K562 (cell line): ENCODE measurements around the gene GRK3. TPM values are rescaled to one million over a fixed set of nuclear protein-coding genes. Genes with fewer than 3 reads are reported as not detected.

Experiments used
- ATAC-seq: fragments of 200-7000 bp; cut with Tn5 transposase; 3 replicates; pipeline ENCODE4 v1.9.1; 2020; ENCODE audit warnings: moderate library complexity
- BruUV-seq: library from RNA; stranded (reverse); fragments of 400-500 nt; replicated peaks from 2 replicates; lab custom pipeline; 2021; lab: Mats Ljungman, UMichigan
- CTCF ChIA-PET: fragments of 300-600 bp; formaldehyde crosslinking; extraction: SDS; loops from one replicate; lab custom pipeline; 2021; ENCODE audit warnings: low intra/inter-chr PET ratio; lab: Yijun Ruan, JAX
- POLR2A ChIA-PET: fragments of 300-600, 350-650 bp; sonication (Branson Sonifier 250); formaldehyde crosslinking; extraction: SDS; loops from one replicate; lab custom pipeline; 2021; ENCODE audit warnings: antibody characterized with exemption, inconsistent platforms; lab: Yijun Ruan, JAX
- DNase-seq, 4 experiments: peaks; one replicate each; pipeline versions ENCODE4 v3.0.0 to v3.0.0-alpha.2; 2011 to 2018; ENCODE audit warnings: low spot score in 3 of 4, mixed read lengths in 3 of 4; ENCODE audit errors: extremely low read depth in 1 of 4
- FAIRE-seq: peaks from 2 replicates; lab custom pipeline; 2011; peaks lifted over from hg19 to GRCh38; lab: Jason Lieb, UNC
- H2AFZ ChIP-seq: 2 replicates; pipeline ENCODE4 v1.6.0; 2011; ENCODE audit warnings: low read depth, low read length, control low read depth, inconsistent platforms
- H3K27ac ChIP-seq: fragments of 200-600 bp; 3 replicates; pipeline ENCODE4 v1.8.0; 2011; ENCODE audit warnings: low read depth, mild to moderate bottlenecking, control low read depth, inconsistent platforms, low read length, moderate library complexity, mixed read lengths; ENCODE audit errors: extremely low read depth
- H3K27me3 ChIP-seq, 2 experiments: fragments of 300-600 bp in 1 of 2; 2 replicates in 1 of 2; 3 replicates in 1 of 2; pipeline versions ENCODE4 v1.6.0 to v1.8.0; 2011; ENCODE audit warnings: inconsistent platforms in 2 of 2, low read length in 2 of 2, mild to moderate bottlenecking in 1 of 2, mixed read lengths in 1 of 2, moderate library complexity in 1 of 2; ENCODE audit not compliant: control insufficient read depth in 2 of 2, insufficient read depth in 2 of 2
- H3K36me3 ChIP-seq: fragments of 300-600 bp; 3 replicates; pipeline ENCODE4 v1.8.0; 2011; ENCODE audit warnings: mild to moderate bottlenecking, low read length, inconsistent platforms; ENCODE audit not compliant: control insufficient read depth, insufficient read depth
- H3K4me1 ChIP-seq, 2 experiments: fragments of 200-600 bp in 1 of 2; replicated peaks in 1 of 2; 2 replicates in 1 of 2; 3 replicates in 1 of 2; pipeline versions ENCODE4 v1.5.1 to v1.8.0; 2011; ENCODE audit warnings: inconsistent platforms in 2 of 2, low read length in 2 of 2, mild to moderate bottlenecking in 1 of 2, mixed read lengths in 1 of 2, moderate library complexity in 1 of 2; ENCODE audit not compliant: control insufficient read depth in 2 of 2, insufficient read depth in 2 of 2
- H3K4me2 ChIP-seq: 2 replicates; pipeline ENCODE4 v1.6.1; 2011; ENCODE audit warnings: low read length, control low read depth, inconsistent platforms, mixed read lengths; ENCODE audit not compliant: insufficient read depth
- H3K4me3 ChIP-seq: fragments of 200-600 bp; sonication (generic), shearing (Covaris generic); 2 replicates; pipeline ENCODE4 v1.5.1; 2016; ENCODE audit warnings: control low read depth, inconsistent platforms
- H3K79me2 ChIP-seq: fragments of 200-600 bp; 3 replicates; pipeline ENCODE4 v1.8.0; 2011; ENCODE audit warnings: low read length, inconsistent platforms; ENCODE audit not compliant: control insufficient read depth, insufficient read depth
- H3K9ac ChIP-seq, 2 experiments: 2 replicates each; pipeline versions ENCODE4 v1.6.0 to v1.6.1; 2011; ENCODE audit warnings: low read depth in 2 of 2, low read length in 2 of 2, control low read depth in 1 of 2, inconsistent platforms in 1 of 2, mild to moderate bottlenecking in 1 of 2, mixed read lengths in 1 of 2; ENCODE audit not compliant: insufficient read depth in 1 of 2
- H3K9me1 ChIP-seq: one replicate; pipeline ENCODE4 v1.6.0; 2011; ENCODE audit warnings: inconsistent platforms, mild to moderate bottlenecking, low read length, moderate library complexity; ENCODE audit not compliant: control insufficient read depth, insufficient read depth
- H3K9me3 ChIP-seq: replicated peaks from 2 replicates; pipeline ENCODE4 v1.5.1; 2011; ENCODE audit warnings: low read depth, low read length, inconsistent platforms; ENCODE audit not compliant: control insufficient read depth, insufficient read depth
- H4K20me1 ChIP-seq: replicated peaks from 2 replicates; pipeline ENCODE4 v1.6.1; 2011; ENCODE audit warnings: low read length, inconsistent platforms, mixed read lengths; ENCODE audit not compliant: control insufficient read depth, insufficient read depth
- ATF3 ChIP-seq, 2 experiments: fragments of 450-650 bp in 1 of 2; sonication (generic) in 1 of 2; formaldehyde crosslinking in 1 of 2; IDR thresholded peaks in 1 of 2; conservative IDR thresholded peaks in 1 of 2; 2 replicates each; pipeline versions ENCODE4 v1.6.1 to v1.8.1; 2016 to 2023; ENCODE audit warnings: mild to moderate bottlenecking in 2 of 2, moderate library complexity in 2 of 2, inconsistent platforms in 1 of 2, missing genetic modification reagents in 1 of 2
- CGGBP1 ChIP-seq: fragments of 250-450 bp; sonication (Bioruptor Pico); IDR thresholded peaks from 2 replicates; pipeline ENCODE4 v1.9.0; 2021; ENCODE audit warnings: mild to moderate bottlenecking
- E2F6 ChIP-seq, 2 experiments: IDR thresholded peaks; 2 replicates each; pipeline ENCODE4 v1.6.1; 2011; ENCODE audit warnings: borderline replicate concordance in 1 of 2, control low read depth in 1 of 2, low read depth in 1 of 2, low read length in 1 of 2, mild to moderate bottlenecking in 1 of 2, mixed read lengths in 1 of 2, moderate library complexity in 1 of 2; ENCODE audit not compliant: insufficient read depth in 1 of 2, insufficient read length in 1 of 2, poor library complexity in 1 of 2, severe bottlenecking in 1 of 2; ENCODE audit errors: extremely low read depth in 1 of 2
- HMG20A ChIP-seq: fragments of 450-650 bp; formaldehyde crosslinking; conservative IDR thresholded peaks from 2 replicates; pipeline ENCODE4 v1.4.0; 2020; ENCODE audit warnings: mild to moderate bottlenecking, mixed read lengths
- MAFG ChIP-seq: fragments of 450-650 bp; conservative IDR thresholded peaks from 2 replicates; pipeline ENCODE4 v1.6.1; 2016; ENCODE audit warnings: missing genetic modification characterization, missing compliant biosample characterization
- ZZZ3 ChIP-seq: fragments of 450-650 bp; IDR thresholded peaks from 2 replicates; pipeline ENCODE4 v1.6.1; 2016; ENCODE audit warnings: antibody characterized with exemption, mild to moderate bottlenecking, moderate library complexity
- WGBS: fragments of 100-300 bp; shearing (Covaris generic); methylation state at CpG from one replicate; pipeline ENCODE4 v1.1.6; 2016; ENCODE audit warnings: low coverage, mixed read lengths; ENCODE audit not compliant: insufficient coverage; ENCODE audit errors: missing lambda C conversion rate; 5-methylcytosine and 5-hydroxymethylcytosine counted together
- in situ Hi-C: fragments of 300-500 bp; cut with MboI; formaldehyde crosslinking; loops from 4 replicates; pipeline ENCODE4 v1.15.0; 2018; ENCODE audit warnings: inconsistent platforms, mixed read lengths
- intact Hi-C: fragments of 100-400 bp; cut with micrococcal nuclease; formaldehyde crosslinking; loops from 2 replicates; pipeline ENCODE4 v1.14.2; 2022
- polyA plus RNA-seq, 8 experiments: library from polyadenylated mRNA; depleted of rRNA in 4 of 8; stranded (reverse) in 5 of 8; unstranded in 3 of 8; fragments of >200 nt; fragmentation: Nextera tagmentation in 2 of 8; fragmentation: Illumina TruSeq in 1 of 8; extraction: Ambion mirVana in 2 of 8; extraction: Trizol in 1 of 8; gene quantifications; 2 replicates each; pipeline versions ENCODE4 v1.2.1 to v1.2.3, GENCODE V29; 2011 to 2014; ENCODE audit warnings: inconsistent platforms in 1 of 8, missing spikeins in 1 of 8
- total RNA-seq, 7 experiments: library from RNA; depleted of rRNA in 6 of 7; stranded (reverse); fragments of >200 nt in 6 of 7; fragmentation: Illumina TruSeq in 2 of 7; extraction: Trizol in 2 of 7; gene quantifications; 2 replicates each; pipeline versions ENCODE4 v1.2.1 to v1.2.3, GENCODE V29; 2011 to 2021; ENCODE audit warnings: low replicate concordance in 1 of 7

The GRK3 gene
- total and polyA plus RNA-seq, 9 of the 15 experiments (the other 6 are each of a cell fraction or from before 2014, with no cell fraction given): 1.4 to 7.6 (median 3.6) TPM

- Histone ChIP-seq H4K20me1 (peaks cover 16% of the 10 kb centered on the region; the same call in 1 of the 2 replicates), H3K9me3 (no peaks in the 10 kb centered on the region; the same call in 1 of the 2 replicates), H3K4me2 (no peak overlapping the region), H3K79me2 (no peaks in the 10 kb centered on the region), H3K9me1 (no peaks in the 10 kb centered on the region), H3K9ac (no peak overlapping the region), H3K27ac (no peak overlapping the region), H3K4me3 (no peak overlapping the region), H3K4me1 (peaks cover 22% of the 10 kb centered on the region in 2 experiments; a peak in 4 of 5 replicates), H2AFZ (no peak overlapping the region), H3K36me3 (peaks cover 32% of the 10 kb centered on the region; the same call in 2 of the 3 replicates), H3K27me3 (no peaks in the 10 kb centered on the region)
- TF ChIP-seq MAFG (tag) (no peak), E2F6 (IDR thresholded peaks at IDR 0.05; ENCODE audit: borderline replicate concordance in 1 of 2, extremely low read depth in 1 of 2, insufficient read depth in 1 of 2, insufficient read length in 1 of 2, low read depth in 1 of 2, low read length in 1 of 2, poor library complexity in 1 of 2, severe bottlenecking in 1 of 2) (no peak), ATF3 (IDR thresholded peaks at IDR 0.05) (no peak), ATF3 (CRISPR knock-in tag; conservative IDR thresholded peaks at IDR 0.05) (no peak), CGGBP1 (CRISPR knock-in tag) (no peak), ZZZ3 (no peak), HMG20A (no peak)
- no TSS peak for BruUV-seq
- intact Hi-C loops (loop anchor here (2.0 to 5.0 kb wide), 2 partner anchors 17 to 33 kb away; partner anchors contain the start of gene MYO18B), in situ Hi-C loops (no loop called here)
- ATAC-seq: no peak
- 48% methylated on average over 2 of the region's 2 CpGs for WGBS
- POLR2A ChIA-PET: interaction anchor here (1.9 to 6.2 kb wide), 2 partner anchors 11 to 15 kb away, joined by 5 to 51 read pairs; no protein-coding TSS in a partner anchor
- CTCF ChIA-PET: no interaction called here
- no peak for FAIRE-seq
- DNase-seq: no peak
Measured at GRCh38 chr22:25760294-25760693, 195.8 kb downstream of the GRK3 start.
